Measurements from ENCODE around the gene A3GALT2.

A3GALT2 gene

GRCh38 chr1:33329600-33330305, 8.9 kb upstream of the A3GALT2 start:
- no peak for DNase-seq (ENCODE audit: low read depth)
- H3K4me3 ChIP-seq (ENCODE audit: low read length), result no peak overlapping the region
- TF ChIP-seq CTCF (conservative IDR thresholded peaks at IDR 0.05; ENCODE audit: low read depth, low read length), result no peak

GRCh38 chr1:33328817-33329216, 7.9 kb upstream of the A3GALT2 start:
- DNase-seq (ENCODE audit: low read depth), result no peak
- H3K4me3 ChIP-seq (ENCODE audit: low read length), result no peak overlapping the region
- no peak for TF ChIP-seq CTCF (conservative IDR thresholded peaks at IDR 0.05; ENCODE audit: low read depth, low read length)

- DNase-seq (ENCODE audit: low read depth), result peak; percentile 62
- TF ChIP-seq CTCF (conservative IDR thresholded peaks at IDR 0.05; ENCODE audit: low read depth, low read length), result no peak
Measured at GRCh38 chr1:33327587-33328325, 6.9 kb upstream of the A3GALT2 start.

GRCh38 chr1:33326785-33327184, 5.9 kb upstream of the A3GALT2 start:
- no peak for DNase-seq (ENCODE audit: low read depth)
- no peak for TF ChIP-seq CTCF (conservative IDR thresholded peaks at IDR 0.05; ENCODE audit: low read depth, low read length)
- no peak overlapping the region for H3K4me3 ChIP-seq (ENCODE audit: low read length)

More at GRCh38 chr1:33327587-33328325, 6.9 kb upstream of the A3GALT2 start:
- H3K4me3 ChIP-seq (ENCODE audit: low read length), result no peak overlapping the region

- DNase-seq (ENCODE audit: low read depth), result no peak
- no peak overlapping the region for H3K4me3 ChIP-seq (ENCODE audit: low read length)
- TF ChIP-seq CTCF (conservative IDR thresholded peaks at IDR 0.05; ENCODE audit: low read depth, low read length), result no peak
Measured at GRCh38 chr1:33324677-33325575, 4.0 kb upstream of the A3GALT2 start.

- no peak for DNase-seq (ENCODE audit: low read depth)
- TF ChIP-seq CTCF (conservative IDR thresholded peaks at IDR 0.05; ENCODE audit: low read depth, low read length), result no peak
- no peak overlapping the region for H3K4me3 ChIP-seq (ENCODE audit: low read length)
Measured at GRCh38 chr1:33323663-33324477, 3.0 kb upstream of the A3GALT2 start.

Data from retinal pigment epithelial cell (primary cell).